Islet precursor cell (in vitro differentiated cells): ENCODE data around the gene THSD7A.
A peak's percentile ranks its signal among the peaks of the same experiment; 100 is the strongest.
"Not testable (repeated sequence)": the region's sequence is repeated elsewhere in the genome, so short reads cannot be mapped to it uniquely, and the experiment has no call there.

Experiments
- DNase-seq: peaks from one replicate; pipeline ENCODE4 v3.0.0-alpha.2; 2018

Gene THSD7A

GRCh38 chr7:11570922-11571550, 261.0 kb downstream of the THSD7A start:
- no peak for DNase-seq

- no peak for DNase-seq
Observed at GRCh38 chr7:11570205-11570604, 261.8 kb downstream of the THSD7A start.

DNA sequence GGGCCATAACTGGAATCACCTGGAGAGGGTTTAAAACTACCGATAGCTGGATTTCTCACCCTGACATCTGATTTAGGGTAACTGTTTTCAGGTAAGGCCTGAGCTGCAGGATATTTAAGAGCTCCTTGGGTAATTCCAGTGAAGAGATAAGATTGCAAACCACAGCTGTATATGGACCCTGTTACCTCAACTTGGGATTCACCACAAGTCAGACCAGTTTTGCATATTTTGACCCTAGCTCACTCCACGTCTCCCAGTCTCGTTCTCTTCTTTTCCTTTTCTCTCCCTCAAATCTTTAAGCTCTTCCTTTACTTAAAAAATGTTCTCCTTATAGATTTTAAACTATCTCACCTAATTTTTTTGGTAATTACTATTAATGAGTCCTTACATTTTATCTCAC, 264.4 kb downstream of the THSD7A start:
- DNase-seq, result no peak

- DNase-seq, result peak; percentile 76
Observed at GRCh38 chr7:11557627-11558026, 274.4 kb downstream of the THSD7A start.

- no peak for DNase-seq
Observed at GRCh38 chr7:11552676-11553296, 279.2 kb downstream of the THSD7A start.

DNA sequence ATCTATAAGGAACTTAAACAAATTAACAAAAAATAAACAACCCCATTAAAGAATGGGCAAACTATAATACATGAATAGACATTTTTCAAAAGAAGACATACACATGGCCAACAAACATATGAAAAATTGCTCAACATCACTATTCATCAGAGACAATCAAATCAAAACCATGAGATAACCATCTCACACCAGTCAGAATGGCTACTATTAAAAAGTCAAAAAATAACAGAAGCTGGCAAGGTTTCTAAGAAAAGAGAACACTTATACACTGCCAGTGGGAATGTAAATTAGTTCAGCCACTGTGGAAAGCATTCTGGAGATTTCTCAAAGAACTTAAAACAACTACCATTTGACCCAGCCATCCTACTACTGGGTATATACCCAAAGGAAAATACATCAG, 280.5 kb downstream of the THSD7A start:
- no peak for DNase-seq

DNA sequence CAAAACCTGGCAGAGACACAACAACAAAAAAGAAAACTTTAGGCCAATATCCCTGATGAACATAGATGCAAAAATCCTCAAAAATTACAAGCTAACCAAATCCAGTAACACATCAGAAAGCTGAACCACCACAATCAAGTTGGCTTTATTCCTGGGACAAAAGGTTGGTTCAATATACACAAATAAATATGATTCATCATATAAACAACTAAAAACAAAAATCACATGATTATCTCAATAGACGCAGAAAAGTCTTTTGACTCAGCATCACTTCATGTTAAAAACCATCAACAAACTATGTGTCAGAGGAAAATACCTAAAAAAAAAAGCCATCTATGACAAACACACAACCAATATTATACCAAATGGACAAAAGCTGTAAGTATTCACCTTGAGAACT, 283.5 kb downstream of the THSD7A start:
- DNase-seq, result no peak

GRCh38 chr7:11541330-11541729, 290.7 kb downstream of the THSD7A start:
- DNase-seq, result no peak

DNA sequence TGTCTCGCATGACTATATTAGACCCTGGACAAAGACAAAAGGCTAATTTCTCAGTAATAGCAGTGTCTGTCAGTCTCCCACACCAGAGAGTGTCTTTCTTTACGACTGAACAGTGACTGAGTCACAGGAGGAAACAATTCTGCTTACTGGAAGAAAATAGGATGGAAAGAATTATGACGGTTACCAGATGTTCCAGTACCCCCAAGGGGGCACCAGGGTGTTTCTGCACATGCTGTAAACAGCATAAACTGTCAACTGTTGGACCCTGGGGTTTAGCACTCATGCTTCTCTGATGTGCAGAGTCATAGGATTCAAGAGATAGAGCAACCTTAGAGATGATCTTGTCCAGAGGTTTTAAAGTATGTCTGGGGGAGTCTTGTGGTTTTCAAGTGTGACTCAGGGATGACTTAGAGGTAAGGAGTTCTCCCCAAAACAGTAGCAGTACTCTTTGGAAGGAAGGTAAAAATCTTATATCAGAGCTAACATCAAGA, 291.7 kb downstream of the THSD7A start:
- DNase-seq, result peak; percentile 78

GRCh38 chr7:11539853-11540252, 292.1 kb downstream of the THSD7A start:
- DNase-seq, result no peak

- no peak for DNase-seq
Observed at GRCh38 chr7:11538751-11539299, 293.2 kb downstream of the THSD7A start.

GRCh38 chr7:11533229-11533820, 298.7 kb downstream of the THSD7A start:
- DNase-seq, result no peak

- no peak for DNase-seq
Observed at GRCh38 chr7:11529382-11529781, 302.6 kb downstream of the THSD7A start.

- no peak for DNase-seq
Observed at GRCh38 chr7:11527707-11528106, 304.3 kb downstream of the THSD7A start.

DNA sequence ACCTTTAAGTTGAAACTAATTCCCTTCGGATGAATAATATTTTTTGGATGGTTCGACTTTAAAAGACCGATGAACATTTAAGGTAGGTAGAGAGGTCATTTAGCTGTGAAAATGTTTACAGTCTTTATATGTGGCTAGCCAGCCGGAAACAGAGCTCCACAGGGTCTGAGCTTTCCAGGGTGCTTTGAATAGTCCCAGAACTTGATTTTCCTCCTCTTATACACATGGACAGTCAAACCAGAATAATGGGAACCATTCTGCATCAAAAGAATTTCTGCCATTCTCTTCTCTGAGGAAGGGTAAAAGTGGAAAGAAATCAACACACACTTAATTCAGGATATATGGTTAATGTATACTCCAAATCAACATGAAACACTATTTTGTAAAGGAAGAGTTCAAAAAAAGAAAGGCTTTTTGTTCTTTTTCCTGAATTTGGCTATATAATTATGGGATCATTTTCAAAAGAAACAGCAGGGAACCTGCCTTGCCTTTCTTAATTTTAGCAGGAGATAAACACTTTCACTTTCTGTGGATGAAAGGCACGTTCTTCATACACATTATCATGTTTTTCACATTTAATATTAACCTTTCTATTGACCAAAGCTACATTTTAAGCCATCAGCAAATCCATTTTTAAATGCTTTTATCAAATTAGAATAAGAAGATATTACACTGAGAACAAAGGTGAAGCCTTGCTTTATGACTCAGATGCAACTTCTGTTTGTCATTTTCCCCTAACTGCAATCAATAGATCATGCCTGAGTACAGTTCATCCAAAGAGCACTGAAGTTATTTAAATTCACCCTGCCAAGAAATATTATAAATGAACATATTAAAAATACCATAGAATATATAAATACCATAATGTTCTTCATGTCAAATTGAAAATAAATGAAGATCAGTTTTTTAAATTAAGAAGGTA, 307.3 kb downstream of the THSD7A start:
- no peak for DNase-seq

- DNase-seq, result not testable (repeated sequence)
Observed at GRCh38 chr7:11521964-11522499, 310.0 kb downstream of the THSD7A start.

- no peak for DNase-seq
Observed at GRCh38 chr7:11517853-11518252, 314.1 kb downstream of the THSD7A start.

DNA sequence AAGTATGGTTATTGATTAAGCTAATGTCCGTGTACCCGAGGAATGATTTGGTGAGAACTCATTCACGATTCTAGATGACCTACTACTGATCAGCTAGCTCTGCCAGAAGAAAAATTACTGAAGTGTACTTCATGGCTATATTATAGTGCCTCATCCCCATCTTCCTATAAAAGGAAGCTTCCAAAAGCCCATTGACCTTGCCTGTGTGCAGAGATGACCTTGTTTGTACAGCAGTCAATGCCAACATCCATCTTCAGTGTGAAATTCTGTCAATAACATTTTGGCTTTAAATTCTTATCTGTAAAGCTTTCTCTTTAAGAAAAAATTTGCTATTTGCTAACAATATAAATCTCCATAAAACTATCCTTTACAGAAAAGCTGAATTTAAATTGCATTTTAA, 315.7 kb downstream of the THSD7A start:
- DNase-seq, result no peak

- no peak for DNase-seq
Observed at GRCh38 chr7:11513460-11513859, 318.5 kb downstream of the THSD7A start.

DNA sequence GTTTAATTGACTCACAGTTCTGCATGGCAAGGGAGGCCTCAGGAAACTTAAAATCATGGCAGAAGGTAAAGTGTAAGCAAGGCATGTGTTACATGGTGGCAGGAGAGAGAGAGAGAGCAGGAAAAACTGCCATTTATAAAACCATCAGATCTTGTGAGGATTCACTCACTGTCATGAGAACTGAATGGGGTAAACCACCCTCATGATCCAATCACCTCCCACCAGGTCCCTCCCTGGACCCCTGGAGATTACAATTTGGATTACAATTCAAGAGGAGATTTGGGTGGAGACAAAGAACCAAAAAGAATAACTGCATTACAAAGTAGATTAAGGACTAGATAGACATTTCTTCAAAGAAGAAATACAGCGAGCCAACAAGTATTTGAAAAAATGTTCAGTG, 324.1 kb downstream of the THSD7A start:
- no peak for DNase-seq

- DNase-seq, result no peak
Observed at GRCh38 chr7:11506417-11506816, 325.6 kb downstream of the THSD7A start.

GRCh38 chr7:11505471-11505985, 326.5 kb downstream of the THSD7A start:
- no peak for DNase-seq
